Skeletal muscle tissue (tissue), 4 donors: ENCODE measurements around the gene KCNQ2. TPM values are rescaled to one million over a fixed set of nuclear protein-coding genes. Genes with fewer than 3 reads are reported as not detected.
"Not testable (repeated sequence)": the region's sequence is repeated elsewhere in the genome, so short reads cannot be mapped to it uniquely, and the experiment has no call there.

Source experiments
- H3K27ac ChIP-seq: one replicate; pipeline ENCODE4 v1.7.0; 2013; ENCODE audit warnings: mild to moderate bottlenecking, low read depth, low read length, inconsistent platforms
- H3K27me3 ChIP-seq, 3 donors: one replicate each; pipeline ENCODE4 v1.7.0; 2013; ENCODE audit warnings: low read length in 3 of 3; ENCODE audit not compliant: control insufficient read depth in 3 of 3, insufficient read depth in 3 of 3
- H3K36me3 ChIP-seq, 3 donors: one replicate each; pipeline ENCODE4 v1.7.0; 2013; ENCODE audit warnings: low read length in 3 of 3; ENCODE audit not compliant: control insufficient read depth in 3 of 3, insufficient read depth in 3 of 3
- H3K4me1 ChIP-seq, 3 donors: one replicate each; pipeline ENCODE4 v1.7.0; 2013; ENCODE audit warnings: low read length in 3 of 3, mild to moderate bottlenecking in 3 of 3; ENCODE audit not compliant: control insufficient read depth in 3 of 3, insufficient read depth in 3 of 3
- H3K4me3 ChIP-seq, 3 donors: one replicate each; pipeline ENCODE4 v1.7.0; 2013; ENCODE audit warnings: low read length in 3 of 3
- H3K9ac ChIP-seq, 3 donors: one replicate each; pipeline ENCODE4 v1.7.0; 2013; ENCODE audit warnings: low read length in 3 of 3, mild to moderate bottlenecking in 3 of 3, moderate library complexity in 2 of 3, low read depth in 1 of 3
- H3K9me3 ChIP-seq, 3 donors: one replicate each; pipeline ENCODE4 v1.7.0; 2013; ENCODE audit warnings: low read length in 3 of 3; ENCODE audit not compliant: control insufficient read depth in 3 of 3
- total RNA-seq: library from RNA; depleted of rRNA; stranded (reverse); fragments of >200 nt; gene quantifications from one replicate; pipeline ENCODE4 v1.2.3, GENCODE V29; 2014
- donor health status: Osteomylitis.

Gene KCNQ2
- total RNA-seq, 1 donor from 2014 or later: 1.6 TPM

GRCh38 chr20:63382551-63383300 lies 89.7 kb downstream of the KCNQ2 start:
- peaks cover 40 to 58% (median 54%) of the 10 kb centered on the region in 3 donors for H3K27me3 ChIP-seq
- H3K4me1 ChIP-seq: no peaks in the 10 kb centered on the region
- no peak overlapping the region for H3K27ac ChIP-seq
- peaks cover 2 to 12% (median 9%) of the 10 kb centered on the region in 3 donors for H3K9me3 ChIP-seq
- H3K36me3 ChIP-seq: no peaks in the 10 kb centered on the region
- H3K4me3 ChIP-seq: no peak overlapping the region
- no peak overlapping the region for H3K9ac ChIP-seq

GRCh38 chr20:63381781-63382431 lies 90.5 kb downstream of the KCNQ2 start:
- Histone ChIP-seq H3K9me3 (peaks cover 2 to 12% (median 7%) of the 10 kb centered on the region in 3 donors), H3K27ac (no peak overlapping the region), H3K27me3 (peaks cover 47 to 62% (median 61%) of the 10 kb centered on the region in 3 donors), H3K4me3 (no peak overlapping the region), H3K9ac (no peak overlapping the region), H3K36me3 (no peaks in the 10 kb centered on the region), H3K4me1 (no peaks in the 10 kb centered on the region)

- Histone ChIP-seq H3K4me3 (no peak overlapping the region), H3K4me1 (no peaks in the 10 kb centered on the region), H3K9ac (no peak overlapping the region), H3K27me3 (peaks cover 55 to 71% (median 70%) of the 10 kb centered on the region in 3 donors), H3K9me3 (peaks cover 0 to 3% (median 0%) of the 10 kb centered on the region in 3 donors), H3K27ac (no peak overlapping the region), H3K36me3 (no peaks in the 10 kb centered on the region)
These were observed 92.0 kb downstream of the KCNQ2 start for GRCh38 chr20:63380346-63380870.

- peaks cover 59 to 74% (median 74%) of the 10 kb centered on the region in 3 donors for H3K27me3 ChIP-seq
- not testable (repeated sequence) for H3K36me3 ChIP-seq, H3K27ac ChIP-seq, H3K9ac ChIP-seq, H3K4me1 ChIP-seq, H3K4me3 ChIP-seq, H3K9me3 ChIP-seq
These were observed 92.6 kb downstream of the KCNQ2 start for GRCh38 chr20:63379872-63380271.

- peaks cover 64 to 79% (median 71%) of the 10 kb centered on the region in 3 donors for H3K27me3 ChIP-seq
These were observed 93.2 kb downstream of the KCNQ2 start for GRCh38 chr20:63379296-63379695.

GRCh38 chr20:63378626-63379025 lies 93.8 kb downstream of the KCNQ2 start:
- no peaks in the 10 kb centered on the region for H3K36me3 ChIP-seq
- H3K27me3 ChIP-seq: peaks cover 71 to 84% (median 73%) of the 10 kb centered on the region in 3 donors

More at GRCh38 chr20:63379296-63379695, 93.2 kb downstream of the KCNQ2 start:
- Histone ChIP-seq H3K36me3 (no peaks in the 10 kb centered on the region), H3K27ac (no peak overlapping the region), H3K4me3 (no peak overlapping the region), H3K9ac (no peak overlapping the region), H3K4me1 (no peaks in the 10 kb centered on the region), H3K9me3 (no peaks in the 10 kb centered on the region)

DNA sequence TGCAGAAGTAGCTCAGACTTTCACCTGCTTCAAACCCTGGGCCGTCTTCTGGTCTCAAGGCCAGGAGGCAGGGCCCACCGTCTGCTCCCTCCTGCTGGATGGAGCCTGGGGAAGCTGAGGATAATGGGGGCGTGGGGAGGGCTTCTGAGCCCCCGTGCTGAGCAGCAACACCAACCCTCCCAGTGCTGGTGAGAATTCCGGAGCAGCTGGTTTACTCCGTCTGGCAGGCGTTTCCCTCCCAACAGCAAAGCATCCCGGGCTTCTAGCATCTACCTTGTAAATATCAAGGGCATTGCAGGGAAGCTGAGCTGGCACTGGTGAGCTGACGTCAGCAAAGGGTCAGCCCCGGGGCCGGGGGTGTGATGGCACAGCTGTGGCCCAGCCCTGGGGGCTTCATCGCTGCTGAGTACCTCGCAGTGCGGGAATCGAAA lies 94.5 kb downstream of the KCNQ2 start:
- no peak overlapping the region for H3K9ac ChIP-seq
- H3K4me1 ChIP-seq: no peaks in the 10 kb centered on the region
- no peak overlapping the region for H3K4me3 ChIP-seq
- H3K27me3 ChIP-seq: peaks cover 73 to 83% (median 73%) of the 10 kb centered on the region in 3 donors
- H3K9me3 ChIP-seq: no peaks in the 10 kb centered on the region
- no peaks in the 10 kb centered on the region for H3K36me3 ChIP-seq
- no peak overlapping the region for H3K27ac ChIP-seq

More at GRCh38 chr20:63378626-63379025, 93.8 kb downstream of the KCNQ2 start:
- H3K4me1 ChIP-seq: no peaks in the 10 kb centered on the region
- H3K27ac ChIP-seq: no peak overlapping the region
- no peaks in the 10 kb centered on the region for H3K9me3 ChIP-seq
- no peak overlapping the region for H3K9ac ChIP-seq
- no peak overlapping the region for H3K4me3 ChIP-seq

- H3K4me3 ChIP-seq: no peak overlapping the region
- no peaks in the 10 kb centered on the region for H3K4me1 ChIP-seq
- H3K9ac ChIP-seq: no peak overlapping the region
- H3K9me3 ChIP-seq: no peaks in the 10 kb centered on the region
- no peaks in the 10 kb centered on the region for H3K36me3 ChIP-seq
- H3K27ac ChIP-seq: no peak overlapping the region
- peaks cover 73 to 84% (median 73%) of the 10 kb centered on the region in 3 donors for H3K27me3 ChIP-seq
These were observed 95.1 kb downstream of the KCNQ2 start for GRCh38 chr20:63377256-63377941.

DNA sequence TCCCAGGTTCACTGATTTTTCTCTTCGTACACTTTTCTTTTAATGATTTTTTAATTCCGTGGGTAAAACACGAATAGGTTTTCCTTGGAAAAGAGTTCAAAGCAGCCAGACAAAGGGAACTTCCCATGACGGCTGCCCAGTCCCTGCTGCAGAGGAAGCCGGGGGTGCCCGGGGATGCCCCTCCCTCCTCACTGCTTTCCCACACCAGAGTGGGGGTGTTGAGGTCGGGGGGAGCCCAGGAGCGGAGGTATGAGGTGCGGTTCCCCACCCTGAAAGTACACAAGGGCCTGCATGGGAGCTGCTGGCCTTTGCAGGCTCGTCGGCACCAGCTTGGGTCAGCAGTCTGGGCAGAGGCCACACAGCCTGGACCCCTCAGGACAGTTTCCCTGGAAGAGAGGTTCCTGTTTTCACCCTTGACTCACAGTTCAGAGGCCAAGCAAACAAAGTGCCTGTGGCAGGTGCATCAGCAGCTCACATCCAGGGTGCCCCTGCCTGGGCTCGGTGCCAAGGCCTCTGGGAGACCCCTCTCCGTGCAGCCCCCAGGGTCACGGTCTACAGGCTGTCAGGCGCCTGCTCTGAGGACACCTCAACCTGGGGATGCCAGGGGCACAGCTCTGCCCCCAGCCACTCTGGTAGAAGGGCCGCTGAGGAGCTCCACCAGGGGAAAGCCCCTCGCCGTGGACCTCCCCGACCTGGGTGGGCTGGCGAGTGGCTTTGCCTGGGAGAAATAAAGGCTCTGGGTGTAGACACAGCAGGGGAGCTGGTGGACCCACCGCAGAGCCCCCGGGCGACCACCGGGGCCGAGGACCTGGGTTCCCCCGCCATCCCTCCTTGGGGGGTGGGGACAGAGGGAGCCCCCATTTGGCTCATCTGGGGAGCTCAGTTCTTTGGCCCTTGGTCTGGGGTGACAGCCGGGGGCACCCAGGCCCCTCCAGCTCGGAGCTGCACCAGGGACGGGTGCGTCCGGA lies 95.9 kb downstream of the KCNQ2 start:
- no peaks in the 10 kb centered on the region for H3K36me3 ChIP-seq
- no peaks in the 10 kb centered on the region for H3K9me3 ChIP-seq
- H3K4me3 ChIP-seq: no peak overlapping the region
- no peak overlapping the region for H3K27ac ChIP-seq
- H3K4me1 ChIP-seq: no peaks in the 10 kb centered on the region
- peaks cover 70 to 82% (median 71%) of the 10 kb centered on the region in 3 donors for H3K27me3 ChIP-seq
- no peak overlapping the region for H3K9ac ChIP-seq
